ENCODE measurements around the gene MANSC1.

MANSC1 gene

GRCh38 chr12:12301122-12301521, 48.9 kb downstream of the MANSC1 start:
- no peak for DNase-seq (ENCODE audit: low read depth)
- no peak for TF ChIP-seq CTCF (IDR thresholded peaks at IDR 0.05; ENCODE audit: insufficient read depth, low read depth, low read length, missing control alignments)
- H3K4me3 ChIP-seq (ENCODE audit: low read depth, low read length) = no peak overlapping the region

DNA sequence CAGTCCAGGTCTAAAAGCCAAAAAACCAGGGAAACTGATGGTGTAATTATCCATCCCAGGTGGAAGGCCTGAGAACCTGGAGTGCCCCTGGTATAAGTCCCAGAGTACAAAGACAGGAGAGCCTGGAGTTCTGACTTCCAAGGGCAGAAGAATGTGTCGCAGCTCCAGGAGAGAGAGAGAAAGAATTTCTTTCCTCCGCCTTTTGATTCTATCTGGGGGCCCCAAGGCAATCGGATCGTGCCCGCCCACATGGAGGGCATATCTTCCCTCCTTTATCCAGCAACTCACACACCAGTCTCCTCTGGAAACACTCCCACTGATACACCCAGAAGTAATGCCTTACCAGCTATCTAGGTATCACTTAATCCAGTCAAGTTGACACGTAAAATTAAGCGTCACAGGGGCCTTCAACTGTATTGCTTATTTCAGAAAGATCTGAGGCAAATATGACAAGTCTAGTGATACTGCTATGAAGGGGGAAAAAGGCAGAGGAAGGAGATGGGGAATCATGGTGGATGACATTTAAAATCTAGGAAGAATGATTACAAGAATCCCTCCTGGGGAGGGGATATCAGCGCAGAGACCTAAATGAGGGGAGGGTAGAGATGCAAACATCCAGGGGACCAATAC, 52.7 kb downstream of the MANSC1 start:
- DNase-seq (ENCODE audit: low read depth) = no peak
- TF ChIP-seq CTCF (IDR thresholded peaks at IDR 0.05; ENCODE audit: insufficient read depth, low read depth, low read length, missing control alignments) = no peak
- H3K4me3 ChIP-seq (ENCODE audit: low read depth, low read length) = no peak overlapping the region

GRCh38 chr12:12294215-12295005, 55.6 kb downstream of the MANSC1 start:
- TF ChIP-seq CTCF (IDR thresholded peaks at IDR 0.05; ENCODE audit: insufficient read depth, low read depth, low read length, missing control alignments) = no peak
- H3K4me3 ChIP-seq (ENCODE audit: low read depth, low read length) = no peak overlapping the region
- DNase-seq (ENCODE audit: low read depth) = no peak

DNA sequence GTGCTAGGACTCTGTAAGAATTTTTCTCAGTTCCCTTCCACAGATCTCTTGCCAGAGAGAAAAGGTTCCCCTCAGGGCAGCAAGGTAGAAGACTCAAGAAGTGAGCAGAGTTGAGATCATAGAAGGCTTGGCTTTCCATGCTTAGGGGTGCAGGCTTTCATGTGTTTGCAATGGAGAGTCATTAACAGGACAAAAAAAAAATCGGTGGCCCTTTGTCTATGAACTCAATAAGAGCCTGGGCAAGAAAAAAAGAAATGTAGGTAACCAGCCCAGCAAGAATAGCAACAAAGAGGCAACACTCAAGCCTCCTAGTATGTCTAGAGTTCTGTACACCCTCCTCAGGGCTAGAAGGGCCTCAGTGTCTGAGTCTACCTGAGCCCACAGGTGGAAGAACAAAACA, 59.8 kb downstream of the MANSC1 start:
- no peak overlapping the region for H3K4me3 ChIP-seq (ENCODE audit: low read depth, low read length)
- no peak for TF ChIP-seq CTCF (IDR thresholded peaks at IDR 0.05; ENCODE audit: insufficient read depth, low read depth, low read length, missing control alignments)
- DNase-seq (ENCODE audit: low read depth) = no peak

GRCh38 chr12:12286441-12286840, 63.6 kb downstream of the MANSC1 start:
- no peak for DNase-seq (ENCODE audit: low read depth)
- H3K4me3 ChIP-seq (ENCODE audit: low read depth, low read length) = no peak overlapping the region

DNA sequence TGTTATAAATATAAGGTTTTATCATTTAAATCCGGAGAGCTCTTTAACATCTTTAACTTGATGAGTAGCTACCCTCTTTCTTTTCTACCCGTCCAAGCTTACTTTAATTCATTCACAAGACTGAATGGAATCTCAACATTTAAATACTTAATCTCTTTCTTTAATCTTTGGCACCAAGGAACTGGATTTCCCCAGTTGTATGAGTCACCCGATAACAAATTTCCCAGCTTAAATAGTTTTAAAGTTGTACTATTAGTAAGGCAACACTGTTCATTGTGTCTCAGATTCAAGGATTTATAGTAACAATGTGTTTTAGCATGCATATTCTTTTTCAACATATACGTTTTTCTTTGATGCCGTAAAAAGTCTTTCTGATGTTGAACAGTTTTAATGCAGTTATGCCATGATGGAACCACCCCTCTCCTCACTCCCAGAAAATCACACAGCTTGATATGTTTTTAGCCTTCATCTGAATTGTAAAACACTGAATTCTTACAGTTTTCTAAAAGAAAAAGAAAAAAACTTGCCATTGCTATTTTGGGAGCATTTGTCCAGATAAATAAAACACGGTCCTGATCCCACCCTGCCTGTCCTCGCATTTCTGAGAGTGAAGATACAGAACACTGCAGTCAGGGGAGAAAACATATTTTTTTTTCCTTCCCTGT, 67.1 kb downstream of the MANSC1 start:
- no peak for DNase-seq (ENCODE audit: low read depth)
- TF ChIP-seq CTCF (IDR thresholded peaks at IDR 0.05; ENCODE audit: insufficient read depth, low read depth, low read length, missing control alignments) = no peak
- no peak overlapping the region for H3K4me3 ChIP-seq (ENCODE audit: low read depth, low read length)

More at GRCh38 chr12:12286441-12286840, 63.6 kb downstream of the MANSC1 start:
- TF ChIP-seq CTCF (IDR thresholded peaks at IDR 0.05; ENCODE audit: insufficient read depth, low read depth, low read length, missing control alignments) = no peak

Measured in GM12865 (cell line).